Prostate gland (tissue), 2 donors: ENCODE data around the gene SLCO1B1. TPM values are rescaled to one million over a fixed set of nuclear protein-coding genes. Genes with fewer than 3 reads are reported as not detected.
"Not testable (repeated sequence)": the region's sequence is repeated elsewhere in the genome, so short reads cannot be mapped to it uniquely, and the experiment has no call there.

Experiments used
- DNase-seq: peaks from one replicate; pipeline ENCODE4 v3.0.0-alpha.2; 2019; ENCODE audit warnings: low spot score
- H3K27ac ChIP-seq, 2 donors: fragments of 200-600 bp; sonication (generic); 2 replicates each; pipeline ENCODE4 v1.5.1; 2017 to 2019
- H3K27me3 ChIP-seq: fragments of 200-600 bp; sonication (generic); replicated peaks from 2 replicates; pipeline ENCODE4 v1.5.1; 2019; ENCODE audit not compliant: insufficient read depth
- H3K36me3 ChIP-seq, 2 donors: fragments of 200-600 bp; sonication (generic); 1 replicate in 1 of 2; 2 replicates in 1 of 2; pipeline versions ENCODE4 v1.5.1 to v1.8.1; 2017 to 2019
- H3K4me1 ChIP-seq: fragments of 200-600 bp; sonication (generic); replicated peaks from 2 replicates; pipeline ENCODE4 v1.5.1; 2019
- H3K4me3 ChIP-seq, 2 donors: fragments of 200-600 bp; sonication (generic); 2 replicates each; pipeline ENCODE4 v1.5.1; 2017 to 2019
- H3K9me3 ChIP-seq: fragments of 200-600 bp; sonication (generic); 2 replicates; pipeline ENCODE4 v1.5.1; 2017
- CTCF ChIP-seq, 4 experiments: fragments of 200-600 bp in 2 of 4; fragments of 450-650 bp in 2 of 4; sonication (generic) in 2 of 4; IDR thresholded peaks; 1 replicate in 3 of 4; 2 replicates in 1 of 4; pipeline ENCODE4 v1.5.1; 2016 to 2019; ENCODE audit warnings: antibody characterized with exemption in 4 of 4, mild to moderate bottlenecking in 2 of 4, moderate library complexity in 2 of 4
- POLR2A ChIP-seq: fragments of 450-650 bp; IDR thresholded peaks from one replicate; pipeline ENCODE4 v1.6.1; 2016; ENCODE audit warnings: antibody characterized with exemption, mild to moderate bottlenecking
- POLR2AphosphoS5 ChIP-seq: sonication (generic); formaldehyde crosslinking; IDR thresholded peaks from one replicate; pipeline ENCODE4 v1.6.1; 2017; ENCODE audit warnings: antibody characterized with exemption
- WGBS: methylation state at CpG from one replicate; pipeline ENCODE4 v1.1.5; 2018; 5-methylcytosine and 5-hydroxymethylcytosine counted together
- intact Hi-C: fragments of 100-400 bp; cut with DNase I; formaldehyde crosslinking; loops from one replicate; pipeline ENCODE4 v1.14.2; 2022
- total RNA-seq, 2 donors: library from RNA; depleted of rRNA; stranded (reverse); fragments of >200 nt; gene quantifications; one replicate each; pipeline ENCODE4 v1.1.0, GENCODE V29; 2016

Gene SLCO1B1
- total RNA-seq, 2 donors from 2014 or later: 0.45 TPM; not detected in 1

GRCh38 chr12:21129351-21129750, 1.6 kb upstream of the SLCO1B1 start:
- WGBS: 72% methylated on average over 3 of the region's 3 CpGs
- TF ChIP-seq POLR2AphosphoS5: no peak
- TF ChIP-seq POLR2A: no peak
- TF ChIP-seq CTCF (IDR thresholded peaks at IDR 0.05): no peak
- intact Hi-C loops: no loop called here
- no peaks in the 10 kb centered on the region for H3K36me3 ChIP-seq
- DNase-seq: no peak
- no peaks in the 10 kb centered on the region for H3K9me3 ChIP-seq
- no peak overlapping the region for H3K4me3 ChIP-seq
- no peak overlapping the region for H3K27ac ChIP-seq
- no peaks in the 10 kb centered on the region for H3K27me3 ChIP-seq
- H3K4me1 ChIP-seq: no peaks in the 10 kb centered on the region

GRCh38 chr12:21129906-21130305, 1.1 kb upstream of the SLCO1B1 start:
- H3K36me3 ChIP-seq: no peaks in the 10 kb centered on the region
- intact Hi-C loops: no loop called here
- 86% methylated on average over 1 of the region's 1 CpG for WGBS
- H3K4me1 ChIP-seq: no peaks in the 10 kb centered on the region
- no peaks in the 10 kb centered on the region for H3K9me3 ChIP-seq
- no peaks in the 10 kb centered on the region for H3K27me3 ChIP-seq
- TF ChIP-seq CTCF (IDR thresholded peaks at IDR 0.05) (no peak), POLR2AphosphoS5 (no peak), POLR2A (no peak)
- no peak overlapping the region for H3K27ac ChIP-seq
- no peak overlapping the region for H3K4me3 ChIP-seq
- DNase-seq: no peak

- DNase-seq, H3K4me1 ChIP-seq, intact Hi-C loops, H3K4me3 ChIP-seq, H3K27me3 ChIP-seq, H3K27ac ChIP-seq, H3K9me3 ChIP-seq, H3K36me3 ChIP-seq: not testable (repeated sequence)
- WGBS: 95% methylated on average over 13 of the region's 14 CpGs
These were observed 6.5 kb downstream of the SLCO1B1 start for GRCh38 chr12:21137318-21137999.

- Histone ChIP-seq H3K4me1 (no peaks in the 10 kb centered on the region), H3K36me3 (no peaks in the 10 kb centered on the region), H3K4me3 (no peak overlapping the region), H3K9me3 (no peaks in the 10 kb centered on the region), H3K27ac (no peak overlapping the region), H3K27me3 (no peaks in the 10 kb centered on the region)
- 91% methylated on average over 2 of the region's 2 CpGs for WGBS
- DNase-seq: no peak
- TF ChIP-seq POLR2A (no peak), POLR2AphosphoS5 (no peak), CTCF (IDR thresholded peaks at IDR 0.05) (no peak)
- intact Hi-C loops: no loop called here
These were observed 7.0 kb downstream of the SLCO1B1 start for GRCh38 chr12:21138016-21138415.

GRCh38 chr12:21144309-21144708, 13.3 kb downstream of the SLCO1B1 start:
- DNase-seq: no peak
- H3K4me1 ChIP-seq: no peaks in the 10 kb centered on the region

GRCh38 chr12:21149861-21150260, 18.9 kb downstream of the SLCO1B1 start:
- intact Hi-C loops, H3K27ac ChIP-seq, H3K4me1 ChIP-seq, H3K4me3 ChIP-seq, H3K9me3 ChIP-seq, DNase-seq, H3K27me3 ChIP-seq, H3K36me3 ChIP-seq: not testable (repeated sequence)
- 22% methylated on average over 5 of the region's 5 CpGs for WGBS

More at GRCh38 chr12:21144309-21144708, 13.3 kb downstream of the SLCO1B1 start:
- H3K36me3 ChIP-seq: no peaks in the 10 kb centered on the region
- no peak for TF ChIP-seq POLR2A
- TF ChIP-seq POLR2AphosphoS5: no peak
- no peak for TF ChIP-seq CTCF (IDR thresholded peaks at IDR 0.05)
- H3K4me3 ChIP-seq: no peak overlapping the region
- H3K9me3 ChIP-seq: no peaks in the 10 kb centered on the region
- intact Hi-C loops: no loop called here
- no peak overlapping the region for H3K27ac ChIP-seq
- no peaks in the 10 kb centered on the region for H3K27me3 ChIP-seq
